ENCODE results near the gene CCDC150.
"Not testable (repeated sequence)": the region's sequence is repeated elsewhere in the genome, so short reads cannot be mapped to it uniquely, and the experiment has no call there.

CCDC150 gene

DNA sequence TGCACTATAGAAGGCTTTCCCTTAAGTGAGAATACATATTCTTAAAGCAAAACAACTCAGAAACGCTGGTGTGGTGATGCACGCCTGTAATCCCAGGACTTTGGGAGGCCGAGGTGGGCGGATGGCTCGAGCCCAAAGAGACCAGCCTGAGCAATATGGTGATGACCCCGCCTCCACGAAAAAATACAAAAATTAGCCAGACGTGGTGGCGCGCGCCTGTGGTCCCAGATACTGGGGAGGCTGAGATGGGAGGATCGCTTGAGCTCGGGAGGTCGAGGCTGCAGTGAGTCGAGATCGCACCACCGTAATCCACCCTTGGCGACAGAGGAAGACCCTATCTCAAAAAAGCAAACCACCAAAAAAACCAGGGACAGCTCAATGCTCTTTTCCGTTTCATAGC, 750 bp upstream of the CCDC150 start:
- DNase-seq, result no peak

- no peak for DNase-seq
Measured at GRCh38 chr2:196640031-196640548, 575 bp downstream of the CCDC150 start.

DNA sequence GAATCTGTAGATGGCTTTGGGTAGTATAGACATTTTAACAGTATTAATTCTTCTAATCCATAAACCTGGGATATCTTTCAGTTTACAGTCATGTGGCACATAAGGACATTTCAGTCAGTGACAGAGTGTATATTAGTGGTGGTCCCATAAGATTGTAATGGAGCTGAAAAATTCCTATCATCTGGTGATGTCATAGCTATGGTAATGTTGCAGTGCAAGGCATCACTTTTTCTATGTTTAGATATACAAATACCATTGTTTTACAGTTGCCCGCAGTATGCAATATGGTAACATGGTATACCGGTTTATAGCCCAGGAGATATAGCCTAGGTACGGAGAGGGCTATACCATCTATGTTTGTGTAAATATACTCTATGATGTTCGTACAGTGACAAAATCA, 9.7 kb downstream of the CCDC150 start:
- no peak for DNase-seq

DNA sequence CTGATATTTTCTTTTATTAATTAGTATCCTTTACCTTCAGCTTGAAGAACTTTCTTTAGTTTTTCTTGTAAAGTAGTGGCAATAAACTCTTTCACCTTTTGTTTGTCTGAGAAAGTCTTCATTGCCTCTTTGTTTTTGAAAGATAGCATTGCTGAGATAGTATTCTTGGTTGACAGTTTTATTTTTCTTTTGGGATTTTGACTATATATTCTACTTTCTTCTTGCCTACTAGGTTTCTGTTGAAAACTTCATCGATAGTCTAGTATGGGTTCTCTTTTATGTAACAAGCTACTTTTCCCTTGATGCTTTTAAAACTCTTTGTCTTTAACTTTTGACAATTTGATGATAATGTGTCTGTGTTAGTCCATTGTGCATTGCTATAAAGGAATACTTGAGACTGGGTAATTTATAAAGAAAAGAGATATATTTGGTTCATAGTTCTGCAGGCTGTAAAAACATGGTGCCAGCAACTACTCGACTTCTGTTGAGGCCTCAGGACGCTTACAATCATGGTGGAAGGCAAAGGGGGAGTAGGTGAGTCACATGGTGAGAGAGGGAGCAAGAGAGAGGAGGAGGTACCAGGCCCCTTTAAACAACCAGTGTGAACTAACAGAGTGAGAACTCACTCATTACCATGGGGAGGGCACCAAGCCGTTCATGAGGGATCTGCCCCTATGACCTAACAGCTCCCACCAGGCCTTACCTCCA, 12.0 kb downstream of the CCDC150 start:
- no peak for DNase-seq

GRCh38 chr2:196652869-196653268, 13.4 kb downstream of the CCDC150 start:
- no peak for DNase-seq

- no peak for DNase-seq
Measured at GRCh38 chr2:196653843-196654242, 14.3 kb downstream of the CCDC150 start.

- no peak for DNase-seq
Measured at GRCh38 chr2:196655761-196656160, 16.2 kb downstream of the CCDC150 start.

DNA sequence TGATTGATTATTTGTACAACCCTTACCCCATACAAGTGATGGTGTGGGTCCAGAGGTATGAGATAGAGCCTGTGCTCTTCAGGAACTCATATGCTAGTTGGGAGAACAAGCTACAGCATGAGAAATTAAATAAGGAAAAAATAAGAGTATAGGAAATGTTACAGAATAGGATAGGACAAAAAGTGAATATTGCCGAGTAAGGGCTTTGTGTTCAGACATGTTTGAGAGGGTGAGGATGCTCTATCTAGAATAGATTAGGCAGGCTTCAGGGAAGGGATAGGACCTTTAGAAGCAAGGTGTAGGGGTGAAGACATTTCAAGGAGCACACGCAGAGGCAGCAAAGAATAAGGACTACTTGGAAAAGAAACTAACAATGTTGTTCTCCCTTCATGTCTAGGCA, 17.8 kb downstream of the CCDC150 start:
- DNase-seq, result no peak

DNA sequence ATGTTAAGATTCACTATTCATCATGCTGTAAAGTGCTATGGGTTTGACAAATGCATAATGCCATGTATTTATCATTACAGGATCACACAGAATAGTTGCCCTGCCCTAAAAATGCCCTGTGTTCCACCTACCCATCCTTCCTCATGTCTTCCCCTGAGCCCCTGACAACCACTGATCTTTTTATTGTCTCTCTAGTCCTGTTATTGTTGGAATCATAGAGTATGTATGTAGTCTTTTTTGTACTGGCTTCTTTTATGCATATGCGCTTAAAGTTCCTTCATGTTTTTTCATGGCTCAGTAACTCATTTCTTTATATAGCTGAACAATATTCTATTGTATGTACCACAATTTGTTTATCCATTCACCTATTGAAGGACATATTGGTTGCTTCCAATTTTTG, 20.3 kb downstream of the CCDC150 start:
- DNase-seq, result no peak

DNA sequence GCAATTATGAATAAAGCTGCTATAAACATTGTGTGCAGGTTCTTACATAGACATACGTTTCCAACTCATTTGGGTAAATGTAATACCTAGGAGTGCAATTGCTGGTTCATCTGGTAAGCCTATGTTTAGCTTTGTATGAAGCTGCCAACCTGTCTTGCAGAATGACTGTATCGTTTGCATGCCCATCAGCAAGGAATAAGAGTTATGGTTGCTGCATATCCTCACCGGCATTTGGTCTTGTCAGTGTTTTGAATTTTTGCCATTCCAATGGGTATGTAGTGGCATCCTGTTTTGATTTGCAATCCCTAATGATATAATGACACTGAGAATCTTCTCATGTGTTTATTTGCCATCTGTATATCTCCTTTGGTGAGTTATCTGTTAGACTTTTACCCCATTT, 20.7 kb downstream of the CCDC150 start:
- DNase-seq, result no peak

DNA sequence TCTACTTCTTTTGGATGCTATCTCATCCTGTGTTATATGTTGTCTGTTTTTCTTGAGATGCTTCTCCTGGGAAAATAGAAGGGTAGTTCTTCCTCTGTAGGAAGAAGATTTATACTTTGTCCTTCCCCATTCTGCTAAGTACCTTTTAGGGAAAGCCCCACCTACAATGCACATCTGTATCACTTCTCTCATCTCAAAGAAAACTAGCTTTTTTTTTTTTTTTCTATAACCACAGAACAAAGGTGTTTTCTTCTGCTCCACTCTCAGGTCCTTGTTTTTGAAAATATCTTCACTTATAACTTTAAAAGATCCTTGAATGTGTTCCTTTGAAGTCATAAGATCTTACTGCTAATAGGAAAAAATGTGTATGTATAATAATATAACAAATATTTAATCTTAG, 30.8 kb downstream of the CCDC150 start:
- DNase-seq, result no peak

DNA sequence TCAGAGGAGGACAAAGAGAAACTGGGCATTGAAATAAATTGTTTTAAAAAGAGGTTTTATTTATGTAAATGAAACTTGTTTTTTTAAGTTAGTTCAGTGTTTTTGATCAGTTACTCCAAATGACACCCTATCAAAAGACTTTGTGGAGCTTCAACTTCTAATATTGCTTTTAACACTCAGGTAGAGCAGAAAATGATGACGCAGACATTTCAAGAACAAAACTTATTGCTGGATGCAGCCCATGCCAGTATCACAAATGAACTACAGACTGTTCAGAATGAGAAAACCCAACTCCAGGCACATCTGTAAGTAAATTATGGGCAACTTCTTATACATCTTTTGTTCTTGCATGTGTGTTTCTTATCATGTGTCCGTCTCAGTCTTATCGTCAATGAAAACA, 36.4 kb downstream of the CCDC150 start:
- DNase-seq, result no peak

GRCh38 chr2:196677404-196677803, 37.9 kb downstream of the CCDC150 start:
- DNase-seq, result no peak

DNA sequence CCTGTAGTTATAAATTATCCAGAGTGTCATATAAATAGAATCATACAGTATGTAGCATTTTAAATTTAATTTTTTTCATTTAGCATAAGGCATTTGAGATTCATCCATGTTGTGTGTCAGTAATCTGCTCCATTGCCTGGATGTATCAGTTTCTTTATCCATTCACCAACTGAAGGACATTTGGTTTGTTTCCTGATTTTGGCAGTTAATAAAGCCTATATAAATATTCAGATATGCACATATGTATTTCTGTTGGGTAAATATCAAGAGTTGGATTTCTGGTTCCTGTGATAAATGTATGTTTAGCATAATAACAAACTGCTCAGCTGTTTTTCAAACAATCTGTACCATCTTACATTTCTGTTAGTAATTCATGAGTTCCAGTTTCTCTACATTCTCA, 39.9 kb downstream of the CCDC150 start:
- no peak for DNase-seq

- DNase-seq, result no peak
Measured at GRCh38 chr2:196681510-196681909, 42.0 kb downstream of the CCDC150 start.

- no peak for DNase-seq
Measured at GRCh38 chr2:196685792-196686191, 46.3 kb downstream of the CCDC150 start.

GRCh38 chr2:196686737-196687136, 47.2 kb downstream of the CCDC150 start:
- DNase-seq, result not testable (repeated sequence)

DNA sequence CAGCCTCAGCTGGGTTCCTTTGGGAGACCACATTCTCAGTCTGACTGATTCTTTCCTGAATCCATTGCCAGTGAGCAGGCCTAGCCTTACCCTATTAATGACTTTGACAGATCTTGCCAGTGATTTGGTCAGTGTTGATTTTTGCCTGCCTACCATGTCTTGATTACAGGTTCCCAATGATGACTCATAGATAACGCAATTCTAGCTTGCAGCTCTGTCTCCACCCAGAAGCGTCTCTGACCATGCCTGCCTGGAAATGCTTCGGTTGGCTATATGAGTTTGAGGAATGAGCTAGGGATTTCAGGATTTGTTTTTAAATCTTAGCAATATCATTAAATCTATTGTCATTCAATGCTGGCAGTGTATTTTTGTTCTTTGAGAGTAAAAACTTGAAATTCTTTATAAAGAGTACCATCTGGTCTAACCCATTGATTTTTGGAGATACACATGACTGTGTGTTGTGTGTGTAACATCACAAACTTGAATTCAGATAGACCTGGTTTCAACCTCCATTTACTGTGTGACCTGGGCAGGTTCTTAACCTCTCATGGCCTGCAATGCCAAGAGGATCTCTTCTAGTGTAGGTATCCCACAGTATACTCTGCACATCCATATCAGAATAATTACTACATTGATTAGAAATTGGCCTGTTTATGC, 57.0 kb downstream of the CCDC150 start:
- no peak for DNase-seq

- no peak for DNase-seq
Measured at GRCh38 chr2:196697825-196698224, 58.3 kb downstream of the CCDC150 start.

- no peak for DNase-seq
Measured at GRCh38 chr2:196702641-196703040, 63.1 kb downstream of the CCDC150 start.

GRCh38 chr2:196703695-196704094, 64.2 kb downstream of the CCDC150 start:
- DNase-seq, result no peak

DNA sequence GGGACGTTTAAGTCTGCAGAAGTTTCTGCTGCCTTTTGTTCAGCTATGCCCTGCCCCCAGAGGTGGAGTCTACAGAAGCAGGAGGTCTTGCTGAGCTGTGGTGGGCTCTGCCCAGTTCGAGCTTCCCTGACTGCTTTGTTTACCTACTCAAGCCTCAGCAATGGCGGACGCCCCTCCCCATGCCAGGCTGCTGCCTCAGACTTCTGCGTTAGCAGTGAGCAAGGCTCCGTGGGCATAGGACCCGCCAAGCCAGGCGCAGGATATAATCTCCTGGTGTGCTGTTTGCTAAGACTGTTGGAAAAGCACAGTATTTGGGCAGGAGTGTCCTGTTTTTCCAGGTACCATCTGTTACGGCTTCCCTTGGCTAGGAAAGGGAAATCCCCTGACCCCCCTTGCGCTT, 70.5 kb downstream of the CCDC150 start:
- DNase-seq, result not testable (repeated sequence)

DNA sequence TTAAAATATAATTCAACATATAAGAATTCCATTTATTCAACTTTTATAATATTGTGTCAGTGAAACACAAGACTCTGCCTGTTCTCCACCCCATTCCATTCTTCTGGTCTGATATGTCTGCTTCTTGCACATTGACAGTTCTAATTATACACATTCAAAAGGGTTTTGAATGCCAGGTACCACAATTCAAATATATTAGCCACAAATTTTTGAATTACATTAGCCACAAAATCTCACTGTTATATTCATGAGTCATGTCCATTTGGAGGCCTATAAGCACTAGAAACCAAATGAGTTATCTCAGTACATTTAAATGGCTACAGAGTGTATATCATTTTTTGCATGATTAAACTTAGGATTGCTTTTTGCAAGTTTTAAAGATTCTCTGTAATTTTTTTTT, 72.1 kb downstream of the CCDC150 start:
- no peak for DNase-seq

DNA sequence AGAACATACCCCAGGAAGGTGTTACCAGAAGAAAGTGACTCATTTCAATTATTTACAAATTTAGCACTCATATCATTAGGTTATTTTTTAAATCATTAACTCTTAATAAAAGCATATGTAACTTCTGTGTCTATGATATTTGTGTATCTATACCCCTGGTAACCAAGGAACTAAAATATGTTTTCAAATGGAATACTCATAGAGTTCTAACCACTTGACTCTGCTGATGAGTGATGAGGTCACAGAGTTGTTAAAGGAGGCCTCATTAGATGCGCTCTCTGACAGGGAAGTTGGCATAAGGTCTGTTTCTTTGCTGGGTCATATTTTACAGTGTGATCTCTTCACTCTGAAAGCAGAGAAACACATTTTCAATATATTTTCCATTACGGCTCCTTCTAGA, 73.4 kb downstream of the CCDC150 start:
- DNase-seq, result no peak
